ENCODE measurements around the gene NAMPT.

- no peak for TF ChIP-seq EZH2phosphoT487 (IDR thresholded peaks at IDR 0.05; ENCODE audit: borderline replicate concordance)
- no peak for TF ChIP-seq CTCF (conservative IDR thresholded peaks at IDR 0.05; ENCODE audit: low read length)
These were observed 48.7 kb downstream of the NAMPT start for GRCh38 chr7:106236065-106236464.
